Activated CD4-positive, alpha-beta T cell treated with anti-CD3 and anti-CD28 coated beads, Interleukin-2, Interleukin-4, amounts not matched to agents 100 ng/mL and 50 ng/mL, durations not matched to agents 16 hours and 8 hours (primary cell): ENCODE data around the gene TLX1.

Experiments
- DNase-seq: peaks from one replicate; pipeline ENCODE4 v3.0.0-alpha.2; 2020; ENCODE audit warnings: low spot score

Gene TLX1

DNA sequence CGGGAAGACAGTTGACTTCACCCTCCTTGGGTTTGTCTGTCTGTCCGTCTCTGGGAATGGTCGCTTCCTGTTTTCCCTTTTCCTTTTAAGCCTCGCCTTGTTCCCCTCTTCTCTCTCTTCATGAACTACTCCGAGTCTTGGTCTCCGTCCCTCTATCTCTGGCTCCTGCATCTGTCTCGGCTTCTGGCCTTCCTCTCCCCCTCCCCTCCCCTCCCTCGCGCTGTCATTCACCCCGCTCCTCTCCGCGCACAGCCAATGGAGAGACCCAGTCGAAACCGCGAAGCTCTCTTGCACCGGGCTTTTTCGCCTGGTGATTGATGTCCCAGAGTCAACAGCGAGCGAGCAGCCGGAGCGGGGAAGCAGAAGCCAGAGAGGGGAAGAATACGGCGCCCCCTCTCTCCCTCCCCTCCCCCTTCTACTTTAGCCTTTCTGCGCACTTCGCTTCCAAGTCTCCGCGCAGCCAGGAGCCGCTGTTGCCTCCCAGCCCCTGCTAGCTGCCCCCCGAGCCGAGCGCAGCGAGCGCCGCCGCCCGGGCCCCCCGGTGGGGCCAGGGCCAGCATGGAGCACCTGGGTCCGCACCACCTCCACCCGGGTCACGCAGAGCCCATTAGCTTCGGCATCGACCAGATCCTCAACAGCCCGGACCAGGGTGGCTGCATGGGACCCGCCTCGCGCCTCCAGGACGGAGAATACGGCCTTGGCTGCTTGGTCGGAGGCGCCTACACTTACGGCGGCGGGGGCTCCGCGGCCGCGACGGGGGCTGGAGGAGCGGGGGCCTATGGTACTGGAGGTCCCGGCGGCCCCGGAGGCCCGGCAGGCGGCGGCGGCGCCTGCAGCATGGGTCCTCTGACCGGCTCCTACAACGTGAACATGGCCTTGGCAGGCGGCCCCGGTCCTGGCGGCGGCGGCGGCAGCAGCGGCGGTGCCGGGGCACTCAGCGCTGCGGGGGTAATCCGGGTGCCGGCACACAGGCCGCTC lies at the start of gene TLX1:
Gene TLX1, plus strand, starts transcription at position 317 of the 978 bp plus-strand sequence. Its CDS starts 242 bp downstream, at position 559.
- DNase-seq = no peak

DNA sequence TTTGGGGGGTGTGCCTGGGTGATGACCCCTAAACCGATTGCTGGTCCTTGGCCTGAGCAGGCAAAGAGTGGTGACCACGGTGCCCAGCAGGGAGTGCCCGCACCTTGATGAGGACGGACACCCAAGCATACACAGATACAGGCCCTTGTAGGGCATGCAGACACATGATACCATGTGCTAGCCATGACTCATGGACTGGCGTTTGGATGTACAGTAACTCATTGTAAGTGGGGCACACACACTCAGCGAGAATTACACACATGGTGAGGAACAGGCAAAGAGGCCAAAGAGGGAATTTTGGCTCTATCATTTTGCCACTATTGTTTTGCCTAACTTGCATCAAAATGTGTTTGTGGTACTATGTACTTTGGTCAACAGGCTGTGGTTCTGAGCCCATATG lies 45.3 kb upstream of the TLX1 start:
- DNase-seq = no peak

DNA sequence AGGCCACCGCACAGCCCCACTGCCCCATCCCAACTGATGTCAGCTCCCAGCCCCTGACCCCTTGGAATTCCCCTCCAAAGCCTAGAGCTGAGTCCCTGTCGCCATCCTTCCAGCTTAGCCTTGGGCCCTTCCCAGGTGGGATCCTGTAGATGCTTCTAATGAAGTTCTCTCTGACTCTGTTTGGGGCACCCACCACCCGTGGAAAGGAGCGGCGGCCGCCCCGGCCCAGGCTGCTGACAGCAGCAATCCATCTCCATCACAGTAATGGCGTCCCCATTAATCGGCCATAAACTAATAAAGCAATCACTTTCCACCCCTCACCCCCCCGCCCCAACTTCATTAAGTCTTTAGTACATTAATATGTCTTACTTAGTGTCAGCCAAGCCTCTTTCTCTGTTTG lies 43.7 kb upstream of the TLX1 start:
- no peak for DNase-seq

DNA sequence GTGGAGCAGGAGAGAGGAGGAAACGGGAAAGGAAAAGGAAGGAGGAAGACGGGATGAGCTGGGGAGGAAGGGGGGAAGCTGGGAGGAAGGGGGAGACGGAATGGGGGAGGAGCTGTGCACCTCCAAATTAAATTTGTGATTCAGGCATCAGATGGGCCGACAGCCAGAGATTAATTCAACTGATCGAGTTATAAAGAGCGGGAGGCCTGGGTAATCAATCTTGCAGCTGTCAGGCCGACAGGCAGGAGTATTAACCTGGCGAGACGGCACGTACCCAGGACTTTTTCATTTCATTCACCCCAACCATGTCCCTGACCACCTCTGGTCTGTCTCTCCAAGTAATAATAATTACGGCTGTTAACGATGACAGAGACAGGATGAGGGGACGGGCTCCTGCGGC lies 43.1 kb upstream of the TLX1 start:
- DNase-seq = no peak

DNA sequence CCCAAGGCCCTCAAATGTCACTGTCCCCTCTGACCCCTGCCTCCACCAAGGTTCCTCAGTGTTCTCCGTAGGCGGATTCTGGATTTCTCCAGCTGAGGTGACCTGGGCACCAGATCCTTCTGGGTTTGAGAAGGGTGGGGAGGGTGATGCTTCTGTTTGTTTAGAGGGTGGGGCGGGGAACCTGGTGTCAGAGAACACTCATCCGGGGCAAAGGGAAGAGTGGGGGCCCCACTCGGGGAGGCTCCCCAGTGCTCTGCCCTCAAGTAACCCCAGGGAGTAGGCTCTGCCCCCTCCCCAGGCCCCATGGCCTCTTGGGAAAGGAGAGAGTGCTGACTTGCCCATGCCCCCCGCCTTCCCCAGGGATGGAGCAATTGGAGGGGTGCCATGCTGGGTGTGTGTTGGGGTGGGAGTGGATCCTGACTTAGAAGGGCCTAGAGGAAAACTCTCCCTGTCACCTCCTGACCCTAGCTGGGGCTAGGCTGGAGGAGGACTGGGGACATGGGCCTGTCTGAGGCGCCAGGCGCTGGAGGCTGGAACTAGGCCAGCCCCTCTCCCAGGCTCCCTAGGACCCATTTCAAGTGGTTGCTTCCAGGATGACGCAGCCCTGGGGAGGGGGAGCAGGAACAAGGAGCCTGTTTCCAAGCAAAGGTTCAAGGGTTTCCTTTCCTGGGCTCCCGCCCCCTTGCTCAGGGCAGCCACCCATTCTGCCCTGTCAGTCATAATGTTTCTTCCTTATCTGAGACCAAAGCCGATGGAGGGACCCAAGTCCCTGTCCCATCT lies 41.4 kb upstream of the TLX1 start:
- DNase-seq = no peak

DNA sequence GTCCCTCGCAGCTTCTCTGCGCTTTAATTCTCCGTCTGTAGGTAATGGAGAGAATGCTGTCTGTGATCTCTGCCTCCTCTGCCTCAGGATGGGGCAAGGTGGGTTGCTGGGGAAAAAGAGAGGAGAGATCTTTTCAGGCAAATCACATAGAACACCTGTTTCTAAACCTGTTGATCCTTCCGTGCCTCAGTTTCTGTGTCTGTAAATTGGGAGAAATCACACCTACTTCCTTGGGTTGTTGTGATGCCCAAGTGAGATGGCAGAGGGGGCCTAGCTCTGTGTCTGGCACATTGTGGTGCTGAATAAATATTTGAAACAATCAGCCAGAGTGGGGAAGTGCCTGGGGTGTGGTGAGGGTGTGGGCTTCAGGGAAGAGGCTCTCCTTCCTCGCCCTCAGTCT lies 40.5 kb upstream of the TLX1 start:
- DNase-seq = no peak

DNA sequence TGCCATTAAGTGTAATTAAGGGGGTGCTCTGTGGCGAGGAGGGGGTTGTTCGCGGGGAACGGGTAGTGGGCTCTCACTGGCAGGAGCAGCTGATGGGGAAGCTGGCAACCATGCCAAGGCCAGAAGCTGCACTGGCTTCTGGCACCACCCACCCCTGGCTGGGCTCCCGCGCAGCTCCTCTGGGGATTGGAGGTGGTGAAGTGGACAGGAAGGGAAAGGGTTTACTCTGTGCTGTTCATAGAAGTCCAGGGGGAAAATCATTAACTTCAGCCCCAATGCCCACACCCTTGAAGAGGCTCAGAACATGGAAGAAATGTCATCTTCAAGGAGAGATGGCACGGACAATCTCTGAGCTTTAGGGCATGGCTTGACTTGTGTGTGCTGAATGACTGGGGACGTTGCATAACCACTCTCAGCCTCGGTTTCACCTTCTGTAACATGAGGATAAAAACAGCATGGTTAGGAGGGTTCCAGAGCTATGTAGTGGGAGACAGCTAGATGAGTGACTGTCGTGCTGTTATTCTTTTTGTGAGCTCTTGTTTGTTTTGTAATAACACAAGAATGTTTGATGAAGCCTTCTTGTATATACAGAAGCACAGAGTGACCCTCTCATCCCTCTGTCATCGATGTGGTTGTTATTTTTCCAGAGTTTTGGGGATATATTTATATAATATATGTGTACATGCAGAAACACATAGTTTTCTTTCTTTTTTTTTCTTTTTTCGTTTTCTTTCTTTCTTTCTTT lies 39.4 kb upstream of the TLX1 start:
- no peak for DNase-seq

DNA sequence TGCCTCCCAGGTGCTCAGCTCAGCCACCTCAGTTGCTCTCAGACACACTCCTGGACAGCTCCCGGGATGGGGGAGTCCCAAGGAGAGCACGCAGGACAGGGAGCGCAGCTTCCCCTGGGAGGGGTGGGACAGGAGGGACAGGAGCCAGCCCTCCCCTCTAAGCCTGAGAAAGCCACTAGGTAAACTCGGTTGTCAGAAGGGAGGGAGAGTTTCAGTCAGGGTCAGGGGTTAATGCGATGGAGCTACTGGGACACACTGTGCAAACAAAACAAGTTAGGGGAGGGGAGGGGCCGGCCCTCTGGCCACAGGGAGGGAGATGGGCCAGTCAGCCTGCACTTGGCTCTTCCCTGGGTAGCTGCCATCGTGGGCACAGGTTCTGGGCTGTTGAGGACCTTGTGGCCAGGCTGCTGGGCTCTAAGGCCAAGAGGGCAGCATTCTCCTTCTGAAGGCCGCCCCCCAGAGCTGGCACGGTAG lies 38.2 kb upstream of the TLX1 start:
- no peak for DNase-seq

DNA sequence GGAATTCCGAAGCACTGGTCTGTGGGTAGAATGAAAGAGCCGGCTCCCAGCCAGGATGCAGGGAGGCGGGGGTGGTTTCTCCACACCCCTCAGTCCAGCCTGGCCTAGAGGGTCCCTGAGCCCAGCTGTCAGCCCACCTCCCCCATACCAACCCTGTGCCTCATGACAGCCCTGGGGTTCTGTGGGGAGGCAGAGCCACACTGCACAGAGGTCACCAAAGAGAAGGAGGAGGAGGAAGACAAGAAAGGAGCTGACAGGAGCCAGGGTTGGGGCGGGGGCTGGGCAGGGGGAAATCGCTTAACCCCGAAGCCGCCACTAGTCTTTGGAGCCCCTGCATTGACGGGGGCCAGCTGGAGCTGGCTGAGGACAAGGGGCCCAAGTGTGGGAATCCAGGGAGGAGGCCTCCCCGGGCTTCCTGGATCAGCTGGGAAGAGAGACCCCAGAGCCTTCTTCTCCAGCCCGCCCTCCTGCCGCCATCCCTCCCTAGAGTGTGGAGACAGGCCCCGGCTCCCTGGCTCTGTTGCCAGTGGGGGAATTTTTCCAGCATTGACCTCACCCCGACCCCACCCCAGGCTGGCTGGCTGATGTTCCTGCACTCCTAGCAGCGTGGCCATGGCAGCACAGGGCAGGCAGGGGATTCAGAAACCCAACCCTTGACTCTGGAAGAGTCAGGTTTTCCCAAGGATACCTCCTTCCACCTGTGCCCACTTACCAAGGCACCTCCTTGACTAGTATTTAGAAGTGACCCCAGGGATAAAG lies 36.8 kb upstream of the TLX1 start:
- no peak for DNase-seq

DNA sequence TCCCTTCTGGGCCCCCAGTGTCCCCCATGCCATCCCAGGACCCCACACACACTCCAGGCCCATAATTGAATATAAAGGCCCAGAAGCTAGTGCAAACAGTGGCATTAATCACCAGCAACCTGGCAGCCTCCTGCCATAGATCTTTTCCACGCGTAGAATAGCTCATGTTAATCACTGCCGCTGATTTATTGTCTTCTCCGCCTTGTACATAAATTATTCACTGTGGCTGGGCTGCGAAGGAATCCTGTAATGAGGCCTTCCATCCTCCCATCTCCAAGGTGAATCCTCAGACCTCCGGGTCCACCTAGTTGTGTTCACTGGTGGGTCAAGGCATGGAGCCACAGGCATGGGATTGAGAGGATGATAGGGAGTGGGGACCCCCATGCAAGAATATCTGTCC lies 36.1 kb upstream of the TLX1 start:
- DNase-seq = no peak

DNA sequence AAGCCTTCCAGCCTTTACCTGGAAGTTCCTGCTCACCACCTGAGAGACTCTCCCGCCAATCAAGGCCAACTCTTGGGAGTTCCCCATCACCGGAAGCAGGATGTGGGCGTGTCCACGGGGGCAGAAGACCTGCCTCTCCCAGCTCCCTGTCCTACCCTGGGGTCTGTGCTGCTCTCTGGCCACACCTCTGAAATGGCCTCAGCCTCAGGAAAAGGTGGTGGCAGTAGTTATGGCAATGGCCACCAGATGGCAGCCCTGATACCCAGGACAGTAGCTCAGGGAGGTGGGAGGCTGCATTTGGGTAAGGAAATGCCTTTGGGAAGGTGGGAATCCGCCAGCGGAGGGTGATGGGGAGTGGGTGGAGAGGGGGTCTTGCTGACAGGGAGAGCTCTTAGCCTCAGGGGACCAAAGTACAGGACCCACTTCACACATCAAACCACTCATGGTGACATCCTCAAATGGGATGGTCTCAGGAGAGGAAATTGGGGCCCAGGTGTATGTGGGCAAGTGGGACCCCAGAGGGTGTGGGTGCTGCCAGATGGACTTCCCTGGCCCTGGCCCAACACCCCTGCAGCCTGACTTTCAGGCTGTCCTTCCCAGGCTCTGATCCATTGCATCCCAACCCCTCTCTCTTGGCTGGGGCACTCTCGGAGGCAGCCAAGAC lies 35.4 kb upstream of the TLX1 start:
- peak; percentile 78 for DNase-seq

DNA sequence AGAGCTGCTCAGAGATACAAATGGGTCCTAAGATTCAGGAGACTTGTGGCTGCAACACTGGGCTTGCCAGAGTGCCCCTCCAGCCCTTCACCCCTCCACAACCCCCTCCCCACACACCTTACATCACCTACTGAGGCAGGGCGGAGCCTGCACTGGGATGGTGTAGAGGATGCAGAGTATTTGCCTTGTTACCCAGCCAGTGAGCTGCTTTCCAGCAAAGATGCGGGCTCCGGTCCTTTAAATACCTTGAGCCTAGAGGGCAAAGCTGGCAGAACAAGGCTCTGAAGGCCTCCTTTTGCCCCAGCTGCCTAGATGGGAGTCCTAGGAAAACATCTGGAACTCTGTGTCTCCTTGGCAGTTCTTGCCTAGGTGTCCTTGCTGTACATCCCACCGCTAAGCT lies 34.7 kb upstream of the TLX1 start:
- DNase-seq = no peak

DNA sequence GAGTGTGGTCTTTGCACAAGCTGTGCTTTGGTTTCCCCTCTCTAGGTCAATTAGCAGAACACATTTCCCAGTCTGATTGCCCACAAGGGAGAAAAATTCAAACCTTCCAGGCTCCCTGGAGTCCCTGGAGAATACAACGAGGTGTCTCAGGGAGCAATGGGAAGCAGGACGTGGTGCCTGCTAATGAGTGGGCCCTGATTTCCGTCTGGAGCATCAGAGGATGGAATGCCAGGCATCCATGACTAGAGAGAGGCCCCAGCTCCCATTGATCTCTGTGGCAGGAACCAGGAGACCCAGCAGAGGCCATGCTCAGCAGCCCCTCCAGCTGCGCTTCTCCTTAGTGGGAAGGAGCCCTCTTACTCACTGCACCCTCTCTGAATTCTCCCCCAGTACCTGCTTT lies 33.2 kb upstream of the TLX1 start:
- DNase-seq = no peak

DNA sequence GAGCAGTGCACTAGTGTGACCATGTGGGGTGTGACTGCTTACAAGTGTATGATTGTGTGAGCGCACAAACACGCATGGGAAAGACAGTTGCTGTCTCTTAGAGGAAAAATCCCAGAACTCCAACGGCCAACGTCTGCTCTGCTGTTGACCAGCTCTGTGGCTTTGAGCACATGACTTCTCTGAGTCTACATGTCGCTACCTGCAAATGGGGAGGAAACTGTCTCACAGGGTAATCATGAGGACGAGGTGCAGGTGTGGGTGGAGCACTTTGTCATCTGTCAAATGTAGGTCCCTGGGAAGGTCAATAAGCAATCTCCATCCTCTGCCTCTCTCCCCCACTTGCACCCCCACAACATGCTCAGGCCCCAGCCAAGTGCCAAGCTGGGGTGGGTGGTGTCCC lies 31.2 kb upstream of the TLX1 start:
- no peak for DNase-seq

DNA sequence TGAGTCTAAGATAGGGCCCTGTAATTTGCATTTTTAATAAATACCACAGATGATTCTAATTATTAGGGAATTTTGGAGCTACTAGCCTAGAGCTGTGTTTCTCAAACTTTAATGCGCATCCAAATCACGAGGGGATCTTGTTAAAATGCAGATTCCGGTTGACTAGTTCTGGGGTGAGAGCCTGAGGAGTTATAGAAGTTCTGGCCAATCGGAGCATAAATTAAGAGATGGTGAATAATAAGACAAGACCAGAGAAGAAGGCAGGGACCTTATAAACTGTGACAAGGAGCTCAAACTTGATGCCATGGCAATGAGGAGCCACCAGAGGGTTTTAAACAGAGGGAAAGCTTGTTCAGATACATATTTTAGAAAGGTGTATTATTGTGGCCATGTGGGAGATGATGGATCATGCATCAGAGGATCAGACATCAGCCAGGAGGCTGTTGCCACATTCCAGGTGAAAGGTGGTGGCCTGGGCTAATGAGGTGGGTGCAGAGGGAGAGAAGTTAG lies 29.7 kb upstream of the TLX1 start:
- no peak for DNase-seq

DNA sequence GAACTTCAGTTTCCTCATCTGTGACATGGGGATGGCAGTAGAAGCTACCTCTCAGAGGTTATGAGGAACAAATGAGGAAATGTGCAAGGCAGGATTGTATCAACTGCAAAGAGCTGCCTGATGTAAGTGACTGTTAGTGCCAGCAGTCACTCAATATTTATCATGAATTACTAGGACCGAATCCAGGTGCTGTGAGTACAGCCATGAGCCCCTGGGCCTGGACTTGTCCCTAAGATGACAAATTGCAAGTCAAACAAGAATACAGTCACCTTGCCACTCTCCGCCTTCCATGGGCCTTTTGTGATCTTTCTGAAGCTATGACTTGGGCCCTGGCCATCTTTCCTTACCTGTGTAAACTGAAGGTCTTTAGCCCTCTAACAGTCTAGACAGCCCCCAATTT lies 27.7 kb upstream of the TLX1 start:
- no peak for DNase-seq

DNA sequence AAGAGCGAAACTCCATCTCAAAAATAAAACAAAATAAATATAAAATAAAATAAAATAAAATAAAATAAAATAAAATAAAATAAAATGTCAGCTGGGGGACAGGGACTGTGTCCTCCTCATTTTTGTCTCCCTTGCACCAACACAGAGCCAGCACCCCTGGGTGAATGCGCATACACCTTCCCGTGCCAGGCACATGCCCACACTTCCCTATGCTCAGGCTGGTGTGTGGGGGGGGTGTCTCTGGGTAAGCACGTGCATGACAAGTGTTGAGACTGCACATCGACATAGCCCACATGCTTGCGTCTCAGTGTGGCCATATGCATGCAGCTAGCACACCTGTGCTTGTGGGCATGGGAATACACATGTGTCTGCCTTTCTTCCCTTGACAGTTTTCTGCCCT lies 24.7 kb upstream of the TLX1 start:
- no peak for DNase-seq

DNA sequence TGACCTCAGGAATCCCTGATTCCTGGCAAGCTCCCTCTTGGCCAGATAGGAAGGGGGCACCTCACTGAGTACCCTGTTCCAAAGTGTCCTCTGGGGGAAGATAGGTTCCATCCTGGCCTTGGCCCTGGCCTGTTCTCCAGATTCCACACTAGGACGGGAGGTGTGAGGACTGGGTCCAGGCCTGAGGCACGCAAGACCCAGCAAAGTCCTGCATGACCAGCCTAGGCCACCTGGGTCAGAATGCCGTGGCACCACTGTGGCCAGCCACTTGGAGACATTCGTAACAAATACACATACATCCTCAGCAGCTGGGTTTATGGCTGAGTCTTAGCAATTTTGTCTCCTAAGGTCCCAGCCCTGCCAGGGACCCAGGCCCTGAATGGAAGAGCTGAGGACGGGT lies 23.3 kb upstream of the TLX1 start:
- no peak for DNase-seq

DNA sequence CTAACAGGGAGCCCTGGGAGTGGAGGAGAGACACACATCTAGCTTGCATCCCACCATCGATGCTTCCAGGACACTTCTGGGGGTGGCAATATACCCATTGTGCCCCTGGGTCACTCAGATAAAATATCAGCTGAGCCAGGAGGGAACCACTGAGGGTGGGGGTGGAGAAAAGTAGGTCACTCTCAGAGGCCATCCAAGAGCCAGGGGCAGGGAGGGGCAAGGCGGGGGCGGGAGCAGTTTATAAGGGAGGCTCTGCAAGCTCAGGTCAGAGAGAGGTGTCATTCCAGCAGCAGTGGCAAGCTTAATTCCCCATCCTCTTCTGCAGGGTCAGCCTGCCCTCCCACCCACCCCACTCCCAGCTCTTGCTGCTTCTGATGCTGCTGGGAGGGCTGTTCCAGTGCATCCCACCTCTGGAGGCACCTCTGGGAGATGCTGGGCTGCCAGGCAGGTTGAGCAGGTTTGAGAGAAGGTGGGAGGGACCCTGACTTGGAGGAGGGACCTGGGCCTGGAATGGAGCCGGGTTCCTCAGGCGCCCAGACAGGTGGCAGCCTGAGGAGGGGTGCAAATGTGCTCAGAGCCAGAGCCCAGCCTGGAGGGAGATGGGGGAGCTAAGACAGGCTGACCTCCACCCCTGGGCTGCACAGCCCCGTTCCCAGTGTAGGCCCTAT lies 20.1 kb upstream of the TLX1 start:
- no peak for DNase-seq

DNA sequence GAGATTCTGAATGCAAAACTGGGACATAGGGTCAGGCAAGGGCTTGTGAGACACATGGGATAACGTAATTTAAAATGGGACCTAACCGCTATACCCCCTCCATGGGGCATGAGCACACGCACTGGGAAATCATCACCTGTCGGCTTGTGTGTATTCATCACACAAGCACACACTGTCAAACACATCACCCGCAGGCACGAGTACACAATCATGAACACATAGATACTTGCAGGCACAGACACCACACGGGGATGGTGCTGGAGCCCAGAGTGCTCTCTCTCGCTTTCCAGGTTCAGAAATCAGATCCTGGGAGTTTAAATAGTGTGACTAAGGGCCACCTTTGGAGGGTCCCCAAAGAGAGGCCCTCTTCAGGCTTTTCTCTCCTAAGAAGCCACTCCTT lies 19.6 kb upstream of the TLX1 start:
- DNase-seq = no peak
